Tibial nerve (tissue), 4 donors: ENCODE results near the gene TTC33. TPM values are rescaled to one million over a fixed set of nuclear protein-coding genes. Genes with fewer than 3 reads are reported as not detected.

Experiments
- DNase-seq, 2 donors: peaks; one replicate each; pipeline ENCODE4 v3.0.0-alpha.2; 2019; ENCODE audit warnings: low spot score in 2 of 2
- H3K27ac ChIP-seq, 4 donors: fragments of 200-600 bp; sonication (generic) in 3 of 4; one replicate each; pipeline ENCODE4 v1.5.1; 2017 to 2019; ENCODE audit warnings: mild to moderate bottlenecking in 1 of 4
- H3K27me3 ChIP-seq, 2 donors: fragments of 200-600 bp; sonication (generic) in 1 of 2; one replicate each; pipeline versions ENCODE4 v1.5.1 to v1.6.0; 2017 to 2019
- H3K36me3 ChIP-seq, 3 donors: fragments of 200-600 bp; sonication (generic); one replicate each; pipeline ENCODE4 v1.5.1; 2018 to 2019
- H3K4me1 ChIP-seq, 4 donors: fragments of 200-600 bp; sonication (generic) in 3 of 4; one replicate each; pipeline ENCODE4 v1.5.1; 2017 to 2019
- H3K4me3 ChIP-seq, 4 donors: fragments of 200-600 bp; sonication (generic) in 3 of 4; one replicate each; pipeline ENCODE4 v1.5.1; 2017 to 2019; ENCODE audit warnings: mild to moderate bottlenecking in 1 of 4, moderate library complexity in 1 of 4
- H3K9me3 ChIP-seq, 4 donors: fragments of 200-600 bp; sonication (generic) in 3 of 4; one replicate each; pipeline ENCODE4 v1.5.1; 2017 to 2019
- EP300 ChIP-seq, 2 donors: sonication (generic); formaldehyde crosslinking; IDR thresholded peaks; one replicate each; pipeline ENCODE4 v1.6.1; 2017; ENCODE audit warnings: antibody characterized with exemption in 2 of 2, mild to moderate bottlenecking in 1 of 2
- POLR2A ChIP-seq, 2 donors: fragments of 450-650 bp; IDR thresholded peaks; one replicate each; pipeline ENCODE4 v1.6.1; 2017; ENCODE audit warnings: antibody characterized with exemption in 2 of 2, mild to moderate bottlenecking in 2 of 2, moderate library complexity in 2 of 2
- WGBS, 2 donors: methylation state at CpG; one replicate each; pipeline ENCODE4 v1.1.5; 2018; 5-methylcytosine and 5-hydroxymethylcytosine counted together
- total RNA-seq, 4 donors: library from RNA; depleted of rRNA; stranded (reverse); fragments of >200 nt; gene quantifications; one replicate each; pipeline ENCODE4 v1.1.0, GENCODE V29; 2016
- TF ChIP-seq, protein P1 (sequence below), 5 experiments: fragments of 200-600 bp in 3 of 5; fragments of 450-650 bp in 2 of 5; sonication (generic) in 3 of 5; IDR thresholded peaks; one replicate each; pipeline ENCODE4 v1.5.1; 2016 to 2019; ENCODE audit warnings: antibody characterized with exemption in 5 of 5, mild to moderate bottlenecking in 3 of 5, moderate library complexity in 2 of 5

TTC33 gene
- total RNA-seq, 4 donors from 2014 or later = 11.4 to 27.1 (median 19.9) TPM

DNA sequence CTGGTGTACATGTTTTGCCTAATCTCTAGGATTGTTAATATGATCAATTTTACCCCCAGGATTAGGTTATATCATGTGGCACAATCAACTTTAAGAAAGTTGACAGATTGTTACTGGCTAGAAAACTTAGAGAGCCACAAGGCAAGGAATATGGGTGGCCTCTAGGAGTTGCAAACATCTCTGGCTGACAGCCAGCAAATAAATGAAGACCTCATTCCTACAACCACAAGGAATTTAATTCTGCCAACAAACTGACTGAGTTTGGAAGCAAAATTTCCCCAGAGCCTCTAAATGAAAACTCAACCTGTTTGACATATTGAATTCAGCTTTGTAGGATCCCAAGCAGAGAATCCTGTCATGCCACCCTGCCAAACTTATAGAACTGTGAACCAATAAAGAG is 272.4 kb downstream of the TTC33 start:
- Histone ChIP-seq H3K4me1 (no peaks in the 10 kb centered on the region), H3K27ac (no peak overlapping the region), H3K9me3 (peaks cover 0 to 9% (median 0%) of the 10 kb centered on the region in 4 donors), H3K4me3 (no peak overlapping the region), H3K27me3 (no peaks in the 10 kb centered on the region), H3K36me3 (no peaks in the 10 kb centered on the region)
- TF ChIP-seq EP300 (IDR thresholded peaks at IDR 0.05) (no peak), POLR2A (IDR thresholded peaks at IDR 0.05) (no peak)
- TF ChIP-seq, protein P1, sequence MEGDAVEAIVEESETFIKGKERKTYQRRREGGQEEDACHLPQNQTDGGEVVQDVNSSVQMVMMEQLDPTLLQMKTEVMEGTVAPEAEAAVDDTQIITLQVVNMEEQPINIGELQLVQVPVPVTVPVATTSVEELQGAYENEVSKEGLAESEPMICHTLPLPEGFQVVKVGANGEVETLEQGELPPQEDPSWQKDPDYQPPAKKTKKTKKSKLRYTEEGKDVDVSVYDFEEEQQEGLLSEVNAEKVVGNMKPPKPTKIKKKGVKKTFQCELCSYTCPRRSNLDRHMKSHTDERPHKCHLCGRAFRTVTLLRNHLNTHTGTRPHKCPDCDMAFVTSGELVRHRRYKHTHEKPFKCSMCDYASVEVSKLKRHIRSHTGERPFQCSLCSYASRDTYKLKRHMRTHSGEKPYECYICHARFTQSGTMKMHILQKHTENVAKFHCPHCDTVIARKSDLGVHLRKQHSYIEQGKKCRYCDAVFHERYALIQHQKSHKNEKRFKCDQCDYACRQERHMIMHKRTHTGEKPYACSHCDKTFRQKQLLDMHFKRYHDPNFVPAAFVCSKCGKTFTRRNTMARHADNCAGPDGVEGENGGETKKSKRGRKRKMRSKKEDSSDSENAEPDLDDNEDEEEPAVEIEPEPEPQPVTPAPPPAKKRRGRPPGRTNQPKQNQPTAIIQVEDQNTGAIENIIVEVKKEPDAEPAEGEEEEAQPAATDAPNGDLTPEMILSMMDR (IDR thresholded peaks at IDR 0.05) = no peak
- DNase-seq = no peak

DNA sequence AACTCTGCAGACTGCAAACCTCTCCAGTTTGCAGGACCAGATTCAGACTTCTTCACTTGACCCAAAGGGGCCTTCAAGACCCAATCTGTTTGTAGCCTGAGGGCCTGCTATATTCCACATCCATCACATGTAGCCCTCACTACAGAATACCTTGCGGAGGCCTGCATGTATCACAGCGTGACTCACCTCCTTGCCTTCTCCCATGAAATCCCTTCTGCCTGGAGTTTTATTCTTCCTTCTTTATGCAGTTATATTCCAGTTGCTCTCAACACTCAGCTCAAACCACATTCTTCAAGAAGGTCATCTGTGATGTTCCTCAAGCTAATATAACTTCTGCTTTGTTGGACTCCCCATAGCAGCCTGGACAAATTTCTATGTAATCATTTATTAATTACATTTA is 274.5 kb downstream of the TTC33 start:
- Histone ChIP-seq H3K4me3 (no peak overlapping the region), H3K9me3 (peaks cover 0 to 9% (median 0%) of the 10 kb centered on the region in 4 donors), H3K36me3 (no peaks in the 10 kb centered on the region), H3K27me3 (no peaks in the 10 kb centered on the region), H3K27ac (no peak overlapping the region), H3K4me1 (no peaks in the 10 kb centered on the region)
- WGBS, 2 donors = 91 to 92% methylated on average over 2 of the region's 2 CpGs
- TF ChIP-seq POLR2A (IDR thresholded peaks at IDR 0.05) = no peak
- no peak for TF ChIP-seq EP300 (IDR thresholded peaks at IDR 0.05)
- TF ChIP-seq, protein P1 (IDR thresholded peaks at IDR 0.05) = no peak
- no peak for DNase-seq

DNA sequence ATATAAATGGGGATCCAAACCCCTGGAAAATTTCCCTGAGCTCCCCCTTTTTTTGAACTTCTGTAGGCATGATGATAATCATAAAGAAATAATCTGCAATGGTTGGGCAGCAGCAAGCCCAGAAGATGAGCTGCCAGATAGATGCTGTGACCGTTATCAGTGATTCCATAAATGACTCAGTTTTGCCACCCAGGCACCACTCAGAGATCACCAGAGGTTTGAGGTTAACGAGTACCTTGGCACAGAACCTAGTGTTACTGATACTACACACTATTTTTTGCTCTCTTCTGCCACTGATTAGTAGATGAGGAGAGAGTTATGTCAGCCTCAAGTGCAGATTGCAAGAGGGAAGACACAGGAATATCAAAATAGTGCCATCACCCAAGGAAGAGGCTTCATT is 275.4 kb downstream of the TTC33 start:
- 76 to 82% methylated on average over 2 of the region's 2 CpGs for WGBS, 2 donors
- H3K9me3 ChIP-seq = peaks cover 0 to 9% (median 0%) of the 10 kb centered on the region in 4 donors
- H3K27me3 ChIP-seq = no peaks in the 10 kb centered on the region
- H3K4me3 ChIP-seq = no peak overlapping the region
- TF ChIP-seq, protein P1 (IDR thresholded peaks at IDR 0.05) = no peak
- TF ChIP-seq POLR2A (IDR thresholded peaks at IDR 0.05) (no peak), EP300 (IDR thresholded peaks at IDR 0.05) (no peak)
- H3K36me3 ChIP-seq = no peaks in the 10 kb centered on the region
- H3K4me1 ChIP-seq = no peaks in the 10 kb centered on the region
- DNase-seq = no peak
- no peak overlapping the region for H3K27ac ChIP-seq

DNA sequence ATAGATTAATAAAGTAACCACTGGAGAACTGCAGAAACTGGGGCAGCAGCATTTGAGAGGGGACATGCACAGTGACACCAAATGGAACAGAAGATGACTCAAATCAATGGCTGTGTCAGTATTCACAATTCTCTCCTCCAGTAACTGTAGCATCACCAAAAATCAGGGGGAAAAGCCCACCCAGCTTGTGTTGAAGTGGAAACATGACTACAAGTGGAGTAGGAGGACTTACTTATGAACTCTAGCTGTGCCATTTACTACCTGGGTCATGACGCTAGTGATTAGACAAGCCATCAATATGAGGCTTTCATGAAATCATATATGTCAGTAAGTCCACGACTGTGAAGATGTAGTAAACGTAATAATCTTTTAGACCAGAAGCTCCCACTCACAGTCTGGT is 275.8 kb downstream of the TTC33 start:
- TF ChIP-seq, protein P1 (IDR thresholded peaks at IDR 0.05) = no peak
- TF ChIP-seq POLR2A (IDR thresholded peaks at IDR 0.05) (no peak), EP300 (IDR thresholded peaks at IDR 0.05) (no peak)
- H3K4me1 ChIP-seq = no peaks in the 10 kb centered on the region
- H3K4me3 ChIP-seq = no peak overlapping the region
- DNase-seq = no peak
- no peaks in the 10 kb centered on the region for H3K36me3 ChIP-seq
- H3K27me3 ChIP-seq = no peaks in the 10 kb centered on the region
- no peak overlapping the region for H3K27ac ChIP-seq
- 49 to 52% methylated on average over 3 of the region's 3 CpGs for WGBS, 2 donors
- peaks cover 0 to 9% (median 0%) of the 10 kb centered on the region in 4 donors for H3K9me3 ChIP-seq

DNA sequence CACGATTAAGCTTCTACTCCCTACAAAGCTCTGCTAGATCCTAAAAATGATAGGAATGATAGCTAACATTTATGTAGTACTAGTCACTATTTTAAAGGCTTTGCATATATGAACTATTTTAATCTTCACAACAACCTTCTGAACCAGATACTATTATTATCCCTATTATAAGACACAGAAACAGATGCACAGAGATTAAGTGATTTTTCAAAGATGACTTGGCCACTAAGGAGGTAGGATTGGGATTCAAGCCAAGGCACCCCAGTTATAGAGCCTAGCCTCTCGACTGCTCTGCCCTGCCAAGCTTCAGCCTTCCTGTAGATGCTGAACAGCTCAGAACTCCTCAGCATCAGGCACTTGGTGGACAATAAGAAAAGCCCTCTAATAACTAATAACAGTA is 277.0 kb downstream of the TTC33 start:
- no peak for DNase-seq
- Histone ChIP-seq H3K27me3 (no peaks in the 10 kb centered on the region), H3K4me3 (no peak overlapping the region), H3K27ac (no peak overlapping the region), H3K9me3 (peaks cover 0 to 9% (median 0%) of the 10 kb centered on the region in 4 donors), H3K4me1 (no peaks in the 10 kb centered on the region), H3K36me3 (no peaks in the 10 kb centered on the region)
- 81 to 86% methylated on average over 2 of the region's 2 CpGs for WGBS, 2 donors
- TF ChIP-seq, protein P1 (IDR thresholded peaks at IDR 0.05) = no peak
- TF ChIP-seq POLR2A (IDR thresholded peaks at IDR 0.05) (no peak), EP300 (IDR thresholded peaks at IDR 0.05) (no peak)
